Panc1 (cell line): Measurements from ENCODE around the gene TAF11L5. TPM values are rescaled to one million over a fixed set of nuclear protein-coding genes. Genes with fewer than 3 reads are reported as not detected.
"Not testable (repeated sequence)": the region's sequence is repeated elsewhere in the genome, so short reads cannot be mapped to it uniquely, and the experiment has no call there.

Experiments
- ATAC-seq: fragments of 200-7000 bp; cut with Tn5 transposase; 2 replicates; pipeline ENCODE4 v1.9.1; 2020; ENCODE audit warnings: mild to moderate bottlenecking, moderate library complexity
- BruUV-seq: library from RNA; stranded (reverse); fragments of 400-500 nt; replicated peaks from 2 replicates; lab custom pipeline; 2021; lab: Mats Ljungman, UMichigan
- CTCF ChIA-PET: fragments of 300-600 bp; sonication (Branson Sonifier 250); formaldehyde crosslinking; loops from one replicate; lab custom pipeline; 2022; ENCODE audit warnings: antibody characterized with exemption; lab: Charles Lee
- POLR2A ChIA-PET: fragments of 300-600 bp; sonication (Branson Sonifier 250); formaldehyde crosslinking; loops from one replicate; lab custom pipeline; 2022; ENCODE audit warnings: antibody characterized with exemption; lab: Charles Lee
- DNase-seq: peaks from one replicate; pipeline ENCODE4 v3.0.0-alpha.2; 2010; ENCODE audit warnings: low read depth, low spot score
- H3K27ac ChIP-seq: 2 replicates; pipeline ENCODE4 v1.5.1; 2011; ENCODE audit warnings: mild to moderate bottlenecking, low read length, inconsistent platforms
- H3K27me3 ChIP-seq: fragments of 200-500 bp; sonication (Bioruptor generic); 2 replicates; pipeline ENCODE4 v1.6.0; 2014; ENCODE audit warnings: low read length, inconsistent platforms; ENCODE audit not compliant: control insufficient read depth, insufficient read depth
- H3K36me3 ChIP-seq: fragments of 200-500 bp; sonication (Bioruptor generic); 2 replicates; pipeline ENCODE4 v1.5.1; 2014; ENCODE audit warnings: inconsistent platforms, mild to moderate bottlenecking, low read length, moderate library complexity; ENCODE audit not compliant: control insufficient read depth, insufficient read depth
- H3K4me1 ChIP-seq: 2 replicates; pipeline ENCODE4 v1.5.1; 2011; ENCODE audit warnings: inconsistent platforms, mild to moderate bottlenecking, low read length, moderate library complexity; ENCODE audit not compliant: control insufficient read depth, insufficient read depth
- H3K4me3 ChIP-seq, 2 experiments: 2 replicates each; pipeline ENCODE4 v1.5.1; 2011 to 2012; ENCODE audit warnings: low read depth in 2 of 2, low read length in 2 of 2, mild to moderate bottlenecking in 2 of 2, inconsistent platforms in 1 of 2, moderate library complexity in 1 of 2
- H3K9me3 ChIP-seq: fragments of 200-500 bp; sonication (Bioruptor generic); 2 replicates; pipeline ENCODE4 v1.5.1; 2014; ENCODE audit warnings: low read depth, mild to moderate bottlenecking, inconsistent platforms, low read length, moderate library complexity; ENCODE audit not compliant: control insufficient read depth, insufficient read depth
- CTCF ChIP-seq: fragments of 450-650 bp; IDR thresholded peaks from 2 replicates; pipeline ENCODE4 v1.5.1; 2017; ENCODE audit warnings: mild to moderate bottlenecking
- POLR2AphosphoS5 ChIP-seq: IDR thresholded peaks from 2 replicates; pipeline ENCODE4 v1.6.1; 2012; ENCODE audit warnings: mild to moderate bottlenecking, low read depth, low read length, moderate library complexity
- REST ChIP-seq, 2 experiments: IDR thresholded peaks; 2 replicates each; pipeline ENCODE4 v1.6.1; 2011 to 2012; ENCODE audit warnings: low read depth in 2 of 2, control low read depth in 1 of 2, low read length in 1 of 2, mild to moderate bottlenecking in 1 of 2, moderate library complexity in 1 of 2; ENCODE audit not compliant: insufficient read depth in 1 of 2
- SIN3A ChIP-seq: IDR thresholded peaks from 2 replicates; pipeline ENCODE4 v1.6.1; 2012; ENCODE audit warnings: low read depth, mild to moderate bottlenecking, low read length, moderate library complexity, borderline replicate concordance; ENCODE audit not compliant: insufficient read depth
- TCF7L2 ChIP-seq: IDR thresholded peaks from 2 replicates; pipeline ENCODE4 v1.6.1; 2011; ENCODE audit warnings: mild to moderate bottlenecking, low read depth, low read length, inconsistent platforms
- in situ Hi-C: cut with HindIII; loops from 2 replicates; pipeline ENCODE4 v1.10.0; 2016; ENCODE audit warnings: low sequenced_read_pairs, low pct_unique_long_range_greater_than_20kb
- intact Hi-C: fragments of 100-400 bp; cut with micrococcal nuclease; formaldehyde crosslinking; loops from one replicate; pipeline ENCODE4 v1.10.0; 2022; ENCODE audit not compliant: unreplicated experiment
- total RNA-seq: library from RNA; stranded (reverse); gene quantifications from one replicate; pipeline ENCODE4 v1.2.1, GENCODE V29; 2021; ENCODE audit not compliant: unreplicated experiment

TAF11L5 gene
- total RNA-seq, 1 experiment from 2014 or later = not detected

DNA sequence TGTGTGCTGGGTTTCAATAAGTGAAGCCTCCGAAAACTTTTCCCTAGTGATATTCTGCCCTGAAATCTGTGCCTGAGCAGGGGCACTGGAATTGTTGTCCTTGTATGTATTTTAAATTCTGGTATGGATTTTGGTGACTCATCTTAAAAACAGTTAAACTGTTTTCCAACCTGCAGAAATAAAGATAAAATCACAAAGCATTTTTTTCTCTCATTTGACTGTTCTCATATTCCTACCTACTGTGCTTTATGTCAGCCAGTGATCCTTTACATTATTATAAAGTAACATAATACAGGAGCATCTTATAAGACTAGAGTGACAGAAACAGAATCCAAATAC is 37.9 kb upstream of the TAF11L5 start:
- no TSS peak for BruUV-seq
- in situ Hi-C loops (no loop called here), intact Hi-C loops (no loop called here)
- ChIA-PET CTCF (no interaction called here), POLR2A (no interaction called here)
- no peak for ATAC-seq
- Histone ChIP-seq H3K27me3 (no peaks in the 10 kb centered on the region), H3K9me3 (no peaks in the 10 kb centered on the region), H3K36me3 (no peaks in the 10 kb centered on the region), H3K4me1 (no peaks in the 10 kb centered on the region), H3K27ac (no peak overlapping the region), H3K4me3 (no peak overlapping the region)
- no peak for TF ChIP-seq CTCF
- TF ChIP-seq SIN3A = no peak
- no peak for TF ChIP-seq POLR2AphosphoS5
- TF ChIP-seq REST (IDR thresholded peaks at IDR 0.05; ENCODE audit: insufficient read depth in 1 of 2, low read depth in 2 of 2, low read length in 1 of 2) = no peak
- TF ChIP-seq TCF7L2 = no peak
- DNase-seq = no peak

DNA sequence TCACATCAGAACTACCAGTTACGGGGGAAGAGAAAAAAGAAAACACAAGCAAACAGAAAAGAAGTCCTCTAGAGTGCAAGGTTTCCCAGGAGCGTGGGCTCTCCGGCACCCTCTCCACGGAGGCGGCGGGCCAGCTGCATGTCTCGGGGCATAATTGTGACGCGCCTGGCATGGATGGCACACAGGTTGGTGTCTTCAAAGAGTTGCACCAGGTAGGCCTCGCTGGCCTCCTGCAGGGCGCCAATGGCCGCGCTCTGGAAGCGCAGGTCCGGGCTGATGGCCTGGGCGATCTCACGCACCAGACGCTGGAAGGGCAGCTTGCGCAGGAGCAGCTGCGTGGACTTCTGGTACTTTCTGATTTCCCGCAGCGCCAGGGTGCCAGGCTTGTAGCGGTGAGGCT is 33.8 kb upstream of the TAF11L5 start:
- H3K4me3 ChIP-seq, H3K27me3 ChIP-seq, BruUV-seq, in situ Hi-C loops, ATAC-seq, DNase-seq, intact Hi-C loops, H3K27ac ChIP-seq, CTCF ChIA-PET, H3K4me1 ChIP-seq, H3K36me3 ChIP-seq, H3K9me3 ChIP-seq, POLR2A ChIA-PET: not testable (repeated sequence)

DNA sequence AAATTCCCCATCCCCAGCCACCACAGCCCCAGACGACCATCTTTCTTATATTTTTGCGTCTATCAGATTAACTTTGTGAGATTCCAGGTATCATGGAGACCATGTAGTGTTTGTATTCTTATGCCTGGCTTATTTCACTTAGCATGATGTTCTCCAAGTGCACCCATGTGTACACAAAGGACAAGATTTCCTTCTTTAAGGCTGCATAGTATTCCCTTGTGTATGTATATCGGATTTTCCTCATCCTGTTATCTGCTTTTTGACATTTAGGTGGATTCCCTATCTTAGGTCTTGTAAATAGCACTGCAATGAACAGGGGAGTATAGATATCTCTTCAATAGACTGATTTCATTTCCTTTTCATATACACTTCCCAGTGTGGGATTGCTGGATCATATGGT is 32.3 kb upstream of the TAF11L5 start:
- no peak for DNase-seq
- TF ChIP-seq REST (IDR thresholded peaks at IDR 0.05; ENCODE audit: insufficient read depth in 1 of 2, low read depth in 2 of 2, low read length in 1 of 2) = no peak
- TF ChIP-seq TCF7L2 = no peak
- in situ Hi-C loops = no loop called here
- Histone ChIP-seq H3K36me3 (no peaks in the 10 kb centered on the region), H3K4me3 (no peak overlapping the region), H3K27ac (no peak overlapping the region), H3K4me1 (no peaks in the 10 kb centered on the region), H3K9me3 (no peaks in the 10 kb centered on the region), H3K27me3 (no peaks in the 10 kb centered on the region)
- POLR2A ChIA-PET = interaction anchor here (0.6 kb wide), 2 partner anchors 204 to 303 kb away, joined by 11 to 20 read pairs; no protein-coding TSS in a partner anchor
- ATAC-seq = no peak
- intact Hi-C loops = no loop called here
- no TSS peak for BruUV-seq
- CTCF ChIA-PET = no interaction called here
